Neural progenitor cell (in vitro differentiated cells): ENCODE data around the gene ECEL1. TPM values are rescaled to one million over a fixed set of nuclear protein-coding genes. Genes with fewer than 3 reads are reported as not detected.

ENCODE experiments used
- DNase-seq: peaks from one replicate; pipeline ENCODE4 v3.0.0-alpha.2; 2016; ENCODE audit warnings: low spot score
- H2AFZ ChIP-seq: fragments of 200-600 bp; sonication (generic); replicated peaks from 2 replicates; pipeline ENCODE4 v1.6.1; 2016; ENCODE audit warnings: antibody characterized with exemption
- H3F3A ChIP-seq: fragments of 200-600 bp; sonication (generic); 2 replicates; pipeline ENCODE4 v1.6.1; 2016; ENCODE audit warnings: antibody characterized with exemption, low read depth
- H3K27ac ChIP-seq: fragments of 200-600 bp; sonication (generic); 2 replicates; pipeline ENCODE4 v1.5.1; 2016; ENCODE audit warnings: mild to moderate bottlenecking
- H3K27me3 ChIP-seq: fragments of 200-600 bp; sonication (generic); 2 replicates; pipeline ENCODE4 v1.6.1; 2016; ENCODE audit warnings: mild to moderate bottlenecking, moderate library complexity
- H3K36me3 ChIP-seq: fragments of 200-600 bp; sonication (generic); 2 replicates; pipeline ENCODE4 v1.5.1; 2016
- H3K4me1 ChIP-seq: fragments of 200-600 bp; sonication (generic); 2 replicates; pipeline ENCODE4 v1.6.1; 2016; ENCODE audit warnings: mixed run types
- H3K4me2 ChIP-seq: fragments of 200-600 bp; sonication (generic); 2 replicates; pipeline ENCODE4 v1.6.1; 2016
- H3K4me3 ChIP-seq: fragments of 200-600 bp; sonication (generic); 2 replicates; pipeline ENCODE4 v1.5.1; 2016
- H3K79me2 ChIP-seq: fragments of 200-600 bp; sonication (generic); 2 replicates; pipeline ENCODE4 v1.6.1; 2016; ENCODE audit warnings: low read depth
- H3K9ac ChIP-seq: fragments of 200-600 bp; sonication (generic); 2 replicates; pipeline ENCODE4 v1.6.1; 2016
- H3K9me3 ChIP-seq: fragments of 200-600 bp; sonication (generic); 2 replicates; pipeline ENCODE4 v1.5.1; 2016; ENCODE audit warnings: low read depth
- H4K20me1 ChIP-seq: fragments of 200-600 bp; sonication (generic); 2 replicates; pipeline ENCODE4 v1.6.1; 2016; ENCODE audit warnings: low read depth
- H3K27ac Mint-ChIP-seq: 3 replicates; pipeline ENCODE4 v1.8.0; 2021; ENCODE audit warnings: mixed read lengths
- H3K27me3 Mint-ChIP-seq: 2 replicates; pipeline ENCODE4 v1.8.0; 2022; ENCODE audit warnings: low read depth, mild to moderate bottlenecking, inconsistent platforms, moderate library complexity, mixed read lengths; ENCODE audit not compliant: insufficient read depth
- H3K36me3 Mint-ChIP-seq: 3 replicates; pipeline ENCODE4 v1.8.0; 2021; ENCODE audit warnings: mixed read lengths
- H3K4me1 Mint-ChIP-seq: 3 replicates; pipeline ENCODE4 v1.8.0; 2021; ENCODE audit warnings: mixed read lengths
- H3K4me3 Mint-ChIP-seq: 3 replicates; pipeline ENCODE4 v1.8.0; 2021; ENCODE audit warnings: mild to moderate bottlenecking, moderate library complexity, mixed read lengths
- H3K9me3 Mint-ChIP-seq: 3 replicates; pipeline ENCODE4 v1.8.0; 2020; ENCODE audit warnings: mixed read lengths
- EZH2 ChIP-seq: fragments of 200-600 bp; sonication (generic); IDR thresholded peaks from 2 replicates; pipeline ENCODE4 v1.6.1; 2017; ENCODE audit warnings: antibody characterized with exemption, mild to moderate bottlenecking, moderate library complexity
- EZH2phosphoT487 ChIP-seq: fragments of 200-600 bp; sonication (generic); IDR thresholded peaks from 2 replicates; pipeline ENCODE4 v1.6.1; 2017; ENCODE audit warnings: antibody characterized with exemption
- total RNA-seq: library from RNA; depleted of rRNA; stranded (reverse); fragments of >200 nt; gene quantifications from 2 replicates; pipeline ENCODE4 v1.2.3, GENCODE V29; 2015; ENCODE audit warnings: low replicate concordance
- TF ChIP-seq, protein P1 (sequence below): fragments of 200-600 bp; sonication (generic); IDR thresholded peaks from 2 replicates; pipeline ENCODE4 v1.5.1; 2017; ENCODE audit warnings: antibody characterized with exemption, mild to moderate bottlenecking

Gene ECEL1
- total RNA-seq, 1 donor from 2014 or later: 0.84 TPM

DNA sequence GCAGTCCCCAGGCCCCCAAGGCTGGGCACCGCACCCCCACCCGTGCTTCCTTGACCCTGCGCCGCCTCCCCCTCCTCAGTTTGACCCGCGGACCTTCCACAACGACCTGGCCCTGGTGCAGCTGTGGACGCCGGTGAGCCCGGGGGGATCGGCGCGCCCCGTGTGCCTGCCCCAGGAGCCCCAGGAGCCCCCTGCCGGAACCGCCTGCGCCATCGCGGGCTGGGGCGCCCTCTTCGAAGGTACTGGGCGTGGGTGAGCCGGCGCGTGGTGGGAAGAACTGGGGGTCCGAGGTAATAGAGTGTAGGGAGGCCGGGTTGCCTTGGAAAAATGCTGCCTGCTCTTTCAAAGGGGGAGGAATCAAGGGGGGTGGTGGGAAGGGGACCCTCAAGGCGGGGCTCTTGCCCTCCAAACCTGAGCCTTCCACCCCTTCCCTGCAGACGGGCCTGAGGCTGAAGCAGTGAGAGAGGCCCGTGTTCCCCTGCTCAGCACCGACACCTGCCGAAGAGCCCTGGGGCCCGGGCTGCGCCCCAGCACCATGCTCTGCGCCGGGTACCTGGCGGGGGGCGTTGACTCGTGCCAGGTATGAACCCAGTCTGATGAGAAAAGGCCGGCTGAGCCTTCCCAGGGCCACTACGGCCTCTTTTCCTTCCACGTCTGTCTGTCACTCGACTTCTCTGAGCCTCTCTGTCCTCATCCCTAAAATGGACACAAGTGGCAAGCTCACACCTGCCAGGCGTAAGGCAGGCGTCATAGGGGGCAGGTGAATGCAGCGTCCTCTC, 35.2 kb upstream of the ECEL1 start:
- Histone ChIP-seq H3K79me2 (no peaks in the 10 kb centered on the region), H3K36me3 (no peaks in the 10 kb centered on the region), H2AFZ (no peak overlapping the region), H3K27ac (no peak overlapping the region), H3K4me1 (peaks cover 20% of the 10 kb centered on the region), H4K20me1 (peaks cover 19% of the 10 kb centered on the region), H3K27me3 (peaks cover 67% of the 10 kb centered on the region), H3K9ac (no peak overlapping the region), H3K4me3 (peak overlapping the region; percentile 36), H3F3A (peaks cover 2% of the 10 kb centered on the region), H3K9me3 (no peaks in the 10 kb centered on the region), H3K4me2 (peak overlapping the region; percentile 93)
- TF ChIP-seq, protein P1, sequence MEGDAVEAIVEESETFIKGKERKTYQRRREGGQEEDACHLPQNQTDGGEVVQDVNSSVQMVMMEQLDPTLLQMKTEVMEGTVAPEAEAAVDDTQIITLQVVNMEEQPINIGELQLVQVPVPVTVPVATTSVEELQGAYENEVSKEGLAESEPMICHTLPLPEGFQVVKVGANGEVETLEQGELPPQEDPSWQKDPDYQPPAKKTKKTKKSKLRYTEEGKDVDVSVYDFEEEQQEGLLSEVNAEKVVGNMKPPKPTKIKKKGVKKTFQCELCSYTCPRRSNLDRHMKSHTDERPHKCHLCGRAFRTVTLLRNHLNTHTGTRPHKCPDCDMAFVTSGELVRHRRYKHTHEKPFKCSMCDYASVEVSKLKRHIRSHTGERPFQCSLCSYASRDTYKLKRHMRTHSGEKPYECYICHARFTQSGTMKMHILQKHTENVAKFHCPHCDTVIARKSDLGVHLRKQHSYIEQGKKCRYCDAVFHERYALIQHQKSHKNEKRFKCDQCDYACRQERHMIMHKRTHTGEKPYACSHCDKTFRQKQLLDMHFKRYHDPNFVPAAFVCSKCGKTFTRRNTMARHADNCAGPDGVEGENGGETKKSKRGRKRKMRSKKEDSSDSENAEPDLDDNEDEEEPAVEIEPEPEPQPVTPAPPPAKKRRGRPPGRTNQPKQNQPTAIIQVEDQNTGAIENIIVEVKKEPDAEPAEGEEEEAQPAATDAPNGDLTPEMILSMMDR: no peak
- no peak for TF ChIP-seq EZH2
- peak; percentile 81 for TF ChIP-seq EZH2phosphoT487
- no peak overlapping the region for H3K27ac Mint-ChIP-seq
- peaks cover 41% of the 10 kb centered on the region for H3K27me3 Mint-ChIP-seq
- peak overlapping the region; percentile 71 for H3K4me3 Mint-ChIP-seq
- H3K36me3 Mint-ChIP-seq: no peaks in the 10 kb centered on the region
- H3K4me1 Mint-ChIP-seq: peaks cover 16% of the 10 kb centered on the region
- no peaks in the 10 kb centered on the region for H3K9me3 Mint-ChIP-seq
- DNase-seq: no peak

GRCh38 chr2:232521959-232522622, 34.5 kb upstream of the ECEL1 start:
- Mint-ChIP-seq H3K4me3 (no peak overlapping the region), H3K9me3 (no peaks in the 10 kb centered on the region), H3K4me1 (peaks cover 16% of the 10 kb centered on the region), H3K36me3 (no peaks in the 10 kb centered on the region), H3K27me3 (peaks cover 41% of the 10 kb centered on the region), H3K27ac (no peak overlapping the region)
- Histone ChIP-seq H3K79me2 (no peaks in the 10 kb centered on the region), H3K4me2 (peak overlapping the region; percentile 79), H3F3A (peaks cover 2% of the 10 kb centered on the region), H2AFZ (no peak overlapping the region), H3K4me3 (peak overlapping the region; percentile 36), H3K27me3 (peaks cover 65% of the 10 kb centered on the region), H3K36me3 (no peaks in the 10 kb centered on the region), H4K20me1 (peaks cover 19% of the 10 kb centered on the region), H3K9ac (no peak overlapping the region), H3K4me1 (peaks cover 20% of the 10 kb centered on the region), H3K27ac (no peak overlapping the region), H3K9me3 (no peaks in the 10 kb centered on the region)
- TF ChIP-seq EZH2phosphoT487 (no peak), EZH2 (peak; percentile 12)
- TF ChIP-seq, protein P1: peak; percentile 88
- peak; percentile 77 for DNase-seq

DNA sequence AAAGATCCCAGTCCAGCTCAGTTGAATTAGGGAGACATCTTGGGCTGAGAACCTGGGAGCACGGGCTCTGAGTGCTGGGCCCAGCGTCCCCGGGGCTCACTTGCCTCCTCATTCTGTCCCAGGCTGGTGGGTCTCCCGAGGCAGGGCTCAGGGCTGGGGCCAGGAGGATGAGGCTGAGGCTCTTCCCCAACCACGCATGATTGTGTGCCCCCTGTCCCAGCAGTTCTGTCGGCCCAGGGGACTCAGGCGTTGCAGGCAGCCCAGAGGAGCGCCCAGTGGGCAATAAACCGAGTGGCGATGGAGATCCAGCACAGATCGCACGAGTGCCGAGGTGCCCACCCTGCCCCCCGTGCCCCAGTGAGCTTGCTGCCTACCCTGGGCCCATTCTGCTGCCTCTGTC, 33.5 kb upstream of the ECEL1 start:
- H3K4me1 Mint-ChIP-seq: peaks cover 16% of the 10 kb centered on the region
- Histone ChIP-seq H3K9ac (no peak overlapping the region), H3F3A (no peaks in the 10 kb centered on the region), H3K4me2 (no peak overlapping the region), H2AFZ (no peak overlapping the region), H3K27me3 (peaks cover 68% of the 10 kb centered on the region), H3K36me3 (no peaks in the 10 kb centered on the region), H3K4me1 (peaks cover 17% of the 10 kb centered on the region), H3K27ac (no peak overlapping the region), H3K9me3 (no peaks in the 10 kb centered on the region), H3K79me2 (no peaks in the 10 kb centered on the region), H4K20me1 (peaks cover 19% of the 10 kb centered on the region), H3K4me3 (no peak overlapping the region)
- DNase-seq: no peak
- no peaks in the 10 kb centered on the region for H3K36me3 Mint-ChIP-seq
- no peaks in the 10 kb centered on the region for H3K9me3 Mint-ChIP-seq
- TF ChIP-seq, protein P1: no peak
- TF ChIP-seq EZH2phosphoT487: no peak
- no peak for TF ChIP-seq EZH2
- peaks cover 40% of the 10 kb centered on the region for H3K27me3 Mint-ChIP-seq
- no peak overlapping the region for H3K27ac Mint-ChIP-seq
- no peak overlapping the region for H3K4me3 Mint-ChIP-seq
